Large intestine (tissue), 3 donors: ENCODE data around the gene LPIN3. TPM values are rescaled to one million over a fixed set of nuclear protein-coding genes. Genes with fewer than 3 reads are reported as not detected.

Experiments
- DNase-seq, 2 donors: peaks; one replicate each; pipeline versions ENCODE4 v3.0.0 to v3.0.0-alpha.2; 2013
- H3K27ac ChIP-seq: one replicate; pipeline ENCODE4 v1.5.1; 2013; ENCODE audit warnings: low read length
- H3K27me3 ChIP-seq: 2 replicates; pipeline ENCODE4 v1.6.1; 2013; ENCODE audit warnings: low read length; ENCODE audit not compliant: control insufficient read depth, insufficient read depth
- H3K36me3 ChIP-seq: 2 replicates; pipeline ENCODE4 v1.6.1; 2013; ENCODE audit warnings: low read length; ENCODE audit not compliant: control insufficient read depth, insufficient read depth
- H3K4me1 ChIP-seq: one replicate; pipeline ENCODE4 v1.6.1; 2013; ENCODE audit warnings: low read length; ENCODE audit not compliant: control insufficient read depth, insufficient read depth
- H3K4me3 ChIP-seq: one replicate; pipeline ENCODE4 v1.5.1; 2013; ENCODE audit warnings: low read length
- H3K9me3 ChIP-seq: one replicate; pipeline ENCODE4 v1.6.1; 2013; ENCODE audit warnings: mild to moderate bottlenecking, low read depth, low read length, moderate library complexity; ENCODE audit not compliant: control insufficient read depth
- WGBS: methylation state at CpG from one replicate; pipeline ENCODE4 v1.1.5; 2013; ENCODE audit warnings: low lambda C conversion rate; ENCODE audit not compliant: insufficient coverage; 5-methylcytosine and 5-hydroxymethylcytosine counted together
- polyA plus RNA-seq: library from polyadenylated mRNA; unstranded; fragments of 120-200 nt; gene quantifications from one replicate; pipeline ENCODE4 v1.2.1, GENCODE V29; 2013

The LPIN3 gene
- polyA plus RNA-seq, 1 donor: 54.5 TPM

- WGBS: no CpG with 5 or more reads among the region's 7 CpGs
These were observed 9.3 kb downstream of the LPIN3 start for GRCh38 chr20:41349943-41350342.

GRCh38 chr20:41350408-41350962, 9.9 kb downstream of the LPIN3 start:
- Histone ChIP-seq H3K27me3 (no peaks in the 10 kb centered on the region), H3K4me1 (no peaks in the 10 kb centered on the region), H3K9me3 (no peaks in the 10 kb centered on the region), H3K4me3 (no peak overlapping the region), H3K36me3 (peaks cover 79% of the 10 kb centered on the region), H3K27ac (no peak overlapping the region)
- no peak for DNase-seq
- 94% methylated on average over 3 of the region's 7 CpGs for WGBS

More at GRCh38 chr20:41349943-41350342, 9.3 kb downstream of the LPIN3 start:
- Histone ChIP-seq H3K4me1 (no peaks in the 10 kb centered on the region), H3K4me3 (no peak overlapping the region), H3K27ac (no peak overlapping the region), H3K27me3 (no peaks in the 10 kb centered on the region), H3K9me3 (no peaks in the 10 kb centered on the region), H3K36me3 (peaks cover 74% of the 10 kb centered on the region)
- DNase-seq: no peak

GRCh38 chr20:41352106-41352505, 11.5 kb downstream of the LPIN3 start:
- Histone ChIP-seq H3K4me3 (no peak overlapping the region), H3K4me1 (no peaks in the 10 kb centered on the region), H3K9me3 (no peaks in the 10 kb centered on the region), H3K27ac (no peak overlapping the region), H3K27me3 (no peaks in the 10 kb centered on the region), H3K36me3 (peaks cover 80% of the 10 kb centered on the region)
- no peak for DNase-seq
- whole genome bisulfite sequencing: no CpG with 5 or more reads among the region's 4 CpGs

- DNase-seq: no peak
- H3K27me3 ChIP-seq: no peaks in the 10 kb centered on the region
- no peaks in the 10 kb centered on the region for H3K9me3 ChIP-seq
- no CpG with 5 or more reads among the region's 5 CpGs for WGBS
- no peaks in the 10 kb centered on the region for H3K4me1 ChIP-seq
- no peak overlapping the region for H3K4me3 ChIP-seq
- no peak overlapping the region for H3K27ac ChIP-seq
- H3K36me3 ChIP-seq: peaks cover 80% of the 10 kb centered on the region
These were observed 12.0 kb downstream of the LPIN3 start for GRCh38 chr20:41352666-41353065.

GRCh38 chr20:41353530-41353929, 12.9 kb downstream of the LPIN3 start:
- Histone ChIP-seq H3K36me3 (peaks cover 83% of the 10 kb centered on the region), H3K4me1 (peaks cover 6% of the 10 kb centered on the region), H3K27ac (no peak overlapping the region), H3K9me3 (no peaks in the 10 kb centered on the region), H3K4me3 (no peak overlapping the region), H3K27me3 (no peaks in the 10 kb centered on the region)
- DNase-seq: no peak

- Histone ChIP-seq H3K27me3 (no peaks in the 10 kb centered on the region), H3K4me3 (no peak overlapping the region), H3K9me3 (no peaks in the 10 kb centered on the region), H3K4me1 (peaks cover 10% of the 10 kb centered on the region), H3K27ac (no peak overlapping the region), H3K36me3 (peaks cover 78% of the 10 kb centered on the region)
- WGBS: no CpG with 5 or more reads among the region's 3 CpGs
- DNase-seq: no peak
These were observed 14.6 kb downstream of the LPIN3 start for GRCh38 chr20:41355192-41355591.

GRCh38 chr20:41355598-41356203, 15.1 kb downstream of the LPIN3 start:
- Histone ChIP-seq H3K9me3 (no peaks in the 10 kb centered on the region), H3K4me1 (peaks cover 10% of the 10 kb centered on the region), H3K27me3 (no peaks in the 10 kb centered on the region), H3K36me3 (peaks cover 78% of the 10 kb centered on the region), H3K27ac (no peak overlapping the region), H3K4me3 (no peak overlapping the region)
- WGBS: no CpG with 5 or more reads among the region's 7 CpGs
- DNase-seq: no peak

- DNase-seq: no peak
- whole genome bisulfite sequencing: no CpG with 5 or more reads among the region's 13 CpGs
These were observed 16.3 kb downstream of the LPIN3 start for GRCh38 chr20:41356951-41357350.

GRCh38 chr20:41357424-41358163, 17.0 kb downstream of the LPIN3 start:
- DNase-seq: no peak
- peaks cover 75% of the 10 kb centered on the region for H3K36me3 ChIP-seq
- WGBS: no CpG with 5 or more reads among the region's 11 CpGs

More at GRCh38 chr20:41356951-41357350, 16.3 kb downstream of the LPIN3 start:
- no peaks in the 10 kb centered on the region for H3K9me3 ChIP-seq
- no peak overlapping the region for H3K4me3 ChIP-seq
- peaks cover 10% of the 10 kb centered on the region for H3K4me1 ChIP-seq
- H3K27ac ChIP-seq: no peak overlapping the region
- H3K27me3 ChIP-seq: no peaks in the 10 kb centered on the region
- H3K36me3 ChIP-seq: peaks cover 81% of the 10 kb centered on the region

GRCh38 chr20:41358230-41358629, 17.6 kb downstream of the LPIN3 start:
- no peak for DNase-seq
- Histone ChIP-seq H3K9me3 (no peaks in the 10 kb centered on the region), H3K27me3 (no peaks in the 10 kb centered on the region), H3K4me3 (no peak overlapping the region), H3K36me3 (peaks cover 70% of the 10 kb centered on the region), H3K27ac (no peak overlapping the region), H3K4me1 (peaks cover 10% of the 10 kb centered on the region)
- no CpG with 5 or more reads among the region's 9 CpGs for WGBS

More at GRCh38 chr20:41357424-41358163, 17.0 kb downstream of the LPIN3 start:
- no peak overlapping the region for H3K27ac ChIP-seq
- H3K4me3 ChIP-seq: no peak overlapping the region
- no peaks in the 10 kb centered on the region for H3K27me3 ChIP-seq
- no peaks in the 10 kb centered on the region for H3K9me3 ChIP-seq
- H3K4me1 ChIP-seq: peaks cover 10% of the 10 kb centered on the region
